ENCODE measurements around the gene ACSS1. TPM values are rescaled to one million over a fixed set of nuclear protein-coding genes. Genes with fewer than 3 reads are reported as not detected.
A peak's percentile ranks its signal among the peaks of the same experiment; 100 is the strongest.
"Not testable (repeated sequence)": the region's sequence is repeated elsewhere in the genome, so short reads cannot be mapped to it uniquely, and the experiment has no call there.

ACSS1 gene
- total RNA-seq, 2 experiments from 2014 or later, result 44.4 TPM

- DNase-seq (peak; percentile 16), ATAC-seq (no peak)
- H3K9me3 Mint-ChIP-seq (ENCODE audit: low read depth), result no peaks in the 10 kb centered on the region
- peaks cover 2% of the 10 kb centered on the region for H3K36me3 Mint-ChIP-seq
- peaks cover 11% of the 10 kb centered on the region for H3K4me1 Mint-ChIP-seq
- no peak overlapping the region for H3K4me3 Mint-ChIP-seq
- no peaks in the 10 kb centered on the region for H3K27me3 Mint-ChIP-seq
- no peak overlapping the region for H3K27ac Mint-ChIP-seq
- CTCF ChIA-PET, result interaction anchor here (1.0 kb wide), 1 partner anchor 52 kb away, joined by 3 read pairs; no protein-coding TSS in a partner anchor
Observed at GRCh38 chr20:25011261-25011660, 46.7 kb downstream of the ACSS1 start.

DNA sequence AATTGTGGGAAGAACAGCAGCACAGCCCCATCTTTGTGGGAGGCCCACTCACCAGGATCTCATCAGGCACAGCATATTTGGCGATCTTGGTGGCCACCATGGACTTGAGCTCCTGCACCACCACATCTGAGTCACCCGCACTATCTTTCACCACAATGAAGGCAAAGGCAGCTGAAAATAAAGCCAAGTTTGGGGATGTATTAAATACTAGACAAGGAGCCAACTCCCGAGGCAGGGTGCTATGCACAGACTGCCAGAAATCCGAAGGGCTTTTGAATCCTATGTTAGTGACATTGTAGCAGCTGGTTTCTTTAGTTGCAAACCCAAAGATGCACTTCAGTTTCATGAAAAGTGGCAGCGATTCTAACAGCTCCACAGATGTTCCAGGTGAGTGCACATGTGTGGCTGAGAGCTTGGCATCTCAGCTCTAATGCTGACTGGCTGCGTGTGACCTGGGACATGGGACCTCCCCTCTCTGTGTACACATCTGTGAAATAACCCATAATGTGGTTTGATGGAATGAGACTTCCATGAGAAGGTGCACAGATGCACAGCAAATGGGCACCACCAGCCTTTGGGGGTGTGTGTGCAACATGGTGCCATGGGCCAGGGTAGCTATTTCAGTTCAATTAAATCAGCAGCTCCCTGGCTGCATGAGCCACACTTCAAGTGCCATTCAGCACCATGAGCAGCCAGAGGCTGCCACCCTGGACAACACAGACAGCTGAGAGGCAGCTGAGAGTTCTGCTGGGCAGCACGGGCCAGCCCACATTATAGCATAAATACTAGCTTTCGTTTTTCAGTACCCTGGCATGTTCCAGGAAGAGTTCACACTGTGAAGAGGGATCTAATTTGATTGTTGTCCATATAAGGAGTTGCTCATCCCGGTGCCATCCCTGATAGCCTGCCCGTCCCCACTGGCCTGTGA lies 48.5 kb downstream of the ACSS1 start:
- Mint-ChIP-seq H3K9me3 (ENCODE audit: low read depth) (no peaks in the 10 kb centered on the region), H3K4me3 (no peak overlapping the region), H3K27me3 (no peaks in the 10 kb centered on the region), H3K4me1 (no peaks in the 10 kb centered on the region), H3K36me3 (peaks cover 2% of the 10 kb centered on the region), H3K27ac (no peak overlapping the region)
- ATAC-seq (no peak), DNase-seq (peak; percentile 32)
- CTCF ChIA-PET, result interaction anchor here (1.1 to 1.5 kb wide), 2 partner anchors 12 to 16 kb away, joined by 3 to 4 read pairs; no protein-coding TSS in a partner anchor

- Mint-ChIP-seq H3K9me3 (ENCODE audit: low read depth) (no peaks in the 10 kb centered on the region), H3K27me3 (no peaks in the 10 kb centered on the region), H3K27ac (no peak overlapping the region), H3K4me3 (no peak overlapping the region), H3K4me1 (no peaks in the 10 kb centered on the region), H3K36me3 (peaks cover 5% of the 10 kb centered on the region)
- ATAC-seq (no peak), DNase-seq (peak; percentile 23)
- CTCF ChIA-PET, result interaction anchor here (1.1 to 1.5 kb wide), 3 partner anchors 12 to 15 kb away, joined by 3 to 4 read pairs (median 3); no protein-coding TSS in a partner anchor
Observed at GRCh38 chr20:25008388-25009217, 49.3 kb downstream of the ACSS1 start.

DNA sequence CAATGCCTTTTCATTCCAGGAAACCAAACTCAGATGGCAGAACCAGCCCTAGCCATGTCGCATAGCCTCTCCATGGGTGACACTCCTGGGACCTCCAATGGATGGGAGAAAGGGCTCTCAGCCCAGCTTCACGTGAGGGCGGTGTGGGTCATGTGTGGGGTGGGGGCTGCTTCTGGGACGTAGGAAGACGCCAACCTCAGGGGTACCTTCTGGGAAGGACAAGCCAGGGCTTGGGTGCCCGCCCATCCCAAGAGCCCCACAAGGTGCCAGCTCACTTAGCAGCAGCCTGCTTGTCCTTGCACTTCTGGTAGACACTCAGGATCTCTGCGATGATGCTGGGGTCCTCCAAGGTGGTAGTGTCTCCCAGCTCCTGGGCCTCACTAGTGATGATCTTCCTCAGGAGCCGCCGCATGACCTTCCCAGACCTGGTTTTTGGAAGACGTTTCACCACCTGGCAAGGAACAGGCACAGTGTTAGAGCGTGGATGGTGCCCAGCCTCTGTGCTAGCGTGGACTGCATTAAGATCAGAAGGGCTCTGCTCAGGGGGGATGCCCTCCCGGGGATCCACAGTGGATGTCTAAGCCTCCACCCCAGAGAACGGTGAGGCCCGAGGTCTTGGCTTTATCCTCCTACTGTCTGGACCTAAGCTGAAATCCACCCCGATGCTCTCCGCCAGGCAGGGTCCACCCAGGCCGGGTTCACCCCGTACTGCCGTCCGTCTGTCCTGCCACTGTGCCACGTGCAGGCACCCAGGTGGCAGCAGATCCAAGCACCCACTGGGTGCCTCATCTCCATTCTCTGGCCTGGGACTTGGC lies 50.2 kb downstream of the ACSS1 start:
- ATAC-seq (no peak), DNase-seq (peak; percentile 34)
- CTCF ChIA-PET, result interaction anchor here (1.0 to 1.5 kb wide), 3 partner anchors 12 to 55 kb away, joined by 3 to 4 read pairs (median 3); no protein-coding TSS in a partner anchor
- H3K36me3 Mint-ChIP-seq, result peaks cover 9% of the 10 kb centered on the region
- H3K4me1 Mint-ChIP-seq, result no peaks in the 10 kb centered on the region
- no peak overlapping the region for H3K4me3 Mint-ChIP-seq
- peaks cover 3% of the 10 kb centered on the region for H3K9me3 Mint-ChIP-seq (ENCODE audit: low read depth)
- H3K27me3 Mint-ChIP-seq, result no peaks in the 10 kb centered on the region
- H3K27ac Mint-ChIP-seq, result no peak overlapping the region

GRCh38 chr20:25006431-25007167 lies 51.3 kb downstream of the ACSS1 start:
- DNase-seq, result peak; percentile 29
- Mint-ChIP-seq H3K9me3 (ENCODE audit: low read depth) (peaks cover 3% of the 10 kb centered on the region), H3K4me1 (no peaks in the 10 kb centered on the region), H3K27ac (no peak overlapping the region), H3K4me3 (no peak overlapping the region), H3K36me3 (peaks cover 12% of the 10 kb centered on the region), H3K27me3 (no peaks in the 10 kb centered on the region)
- no peak for ATAC-seq
- CTCF ChIA-PET, result interaction anchor here (1.0 to 1.7 kb wide), 2 partner anchors 11 to 56 kb away, joined by 3 to 4 read pairs; no protein-coding TSS in a partner anchor

DNA sequence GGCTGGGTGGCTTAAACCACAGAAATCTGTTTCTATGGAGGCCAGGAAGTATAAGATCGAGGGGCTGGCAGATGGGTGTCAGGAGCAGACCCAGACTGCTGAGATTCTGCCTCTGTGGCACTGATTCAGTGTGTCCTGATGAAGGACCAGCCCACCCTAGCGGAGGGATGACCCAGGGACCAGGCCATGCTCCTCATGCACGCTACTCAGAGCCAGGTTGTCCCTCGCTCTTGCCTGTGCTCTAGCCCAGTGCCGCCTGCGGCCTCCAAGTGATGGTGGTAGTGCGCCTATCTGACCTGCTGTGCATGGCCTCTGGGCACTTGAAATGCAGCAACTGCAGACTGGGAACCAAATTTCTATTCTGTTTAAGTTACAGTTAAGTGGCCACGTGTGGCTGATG lies 52.3 kb downstream of the ACSS1 start:
- peaks cover 12% of the 10 kb centered on the region for H3K36me3 Mint-ChIP-seq
- DNase-seq, result peak; percentile 32
- H3K4me3 Mint-ChIP-seq, result no peak overlapping the region
- H3K9me3 Mint-ChIP-seq (ENCODE audit: low read depth), result peaks cover 3% of the 10 kb centered on the region
- no peaks in the 10 kb centered on the region for H3K4me1 Mint-ChIP-seq
- H3K27me3 Mint-ChIP-seq, result no peaks in the 10 kb centered on the region
- ATAC-seq, result no peak
- H3K27ac Mint-ChIP-seq, result no peak overlapping the region
- CTCF ChIA-PET, result interaction anchor here (1.7 kb wide), 1 partner anchor 10 kb away, joined by 4 read pairs; no protein-coding TSS in a partner anchor

GRCh38 chr20:25005220-25005619 lies 52.7 kb downstream of the ACSS1 start:
- no peaks in the 10 kb centered on the region for H3K4me1 Mint-ChIP-seq
- CTCF ChIA-PET, result interaction anchor here (1.3 to 1.7 kb wide), 2 partner anchors 10 kb away, joined by 3 to 4 read pairs; no protein-coding TSS in a partner anchor
- no peak overlapping the region for H3K27ac Mint-ChIP-seq

GRCh38 chr20:25003002-25003401 lies 54.9 kb downstream of the ACSS1 start:
- no peak for ATAC-seq
- Mint-ChIP-seq H3K4me1 (no peaks in the 10 kb centered on the region), H3K4me3 (no peak overlapping the region), H3K27ac (no peak overlapping the region), H3K9me3 (ENCODE audit: low read depth) (peaks cover 3% of the 10 kb centered on the region), H3K36me3 (peaks cover 12% of the 10 kb centered on the region), H3K27me3 (peaks cover 3% of the 10 kb centered on the region)
- CTCF ChIA-PET, result no interaction called here
- DNase-seq, result no peak

More at GRCh38 chr20:25005220-25005619, 52.7 kb downstream of the ACSS1 start:
- Mint-ChIP-seq H3K9me3 (ENCODE audit: low read depth) (peaks cover 3% of the 10 kb centered on the region), H3K27me3 (no peaks in the 10 kb centered on the region), H3K36me3 (peaks cover 12% of the 10 kb centered on the region), H3K4me3 (no peak overlapping the region)
- ATAC-seq (no peak), DNase-seq (peak; percentile 29)

DNA sequence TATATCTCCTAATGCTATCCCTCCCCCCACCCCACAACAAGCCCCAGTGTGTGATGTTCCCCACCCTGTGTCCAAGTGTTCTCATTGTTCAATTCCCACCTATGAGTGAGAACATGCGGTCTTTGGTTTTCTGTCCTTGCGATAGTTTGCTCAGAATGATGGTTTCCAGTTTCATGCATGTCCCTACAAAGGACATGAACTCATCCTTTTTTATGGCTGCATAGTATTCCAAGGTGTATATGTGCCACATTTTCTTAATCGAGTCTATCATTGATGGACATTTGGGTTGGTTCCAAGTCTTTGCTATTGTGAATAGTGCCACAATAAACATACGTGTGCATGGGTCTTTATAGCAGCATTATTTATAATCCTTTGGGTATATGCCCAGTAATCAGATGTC lies 56.6 kb downstream of the ACSS1 start:
- H3K27ac Mint-ChIP-seq; CTCF ChIA-PET; H3K4me1 Mint-ChIP-seq; DNase-seq; ATAC-seq; H3K9me3 Mint-ChIP-seq (ENCODE audit: low read depth); H3K4me3 Mint-ChIP-seq; H3K27me3 Mint-ChIP-seq: not testable (repeated sequence)
- H3K36me3 Mint-ChIP-seq, result peaks cover 10% of the 10 kb centered on the region

DNA sequence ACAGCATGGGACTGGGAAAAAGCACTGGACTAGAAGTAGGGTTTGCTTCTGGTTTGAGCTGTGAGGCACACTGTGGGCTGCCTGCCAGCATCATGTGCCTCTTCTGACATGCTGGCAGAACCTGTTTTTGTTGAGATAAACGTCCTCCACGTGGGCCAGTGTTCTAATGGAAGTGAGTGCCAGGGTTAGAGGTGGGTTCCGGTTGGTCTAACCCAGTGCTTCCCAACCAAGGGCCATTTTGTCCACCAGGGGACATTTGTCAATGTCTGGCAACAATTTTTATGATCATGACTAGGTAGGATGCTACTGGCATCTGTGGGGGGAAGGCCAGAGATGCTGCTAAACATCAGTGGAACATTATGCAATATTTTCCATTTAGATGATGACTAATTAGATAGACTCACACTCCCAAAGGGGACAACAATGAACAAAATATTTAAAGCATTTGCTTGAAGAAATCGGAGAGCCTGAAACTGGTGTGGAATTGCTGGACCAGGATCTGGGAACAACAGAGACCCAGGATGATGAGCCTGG lies 57.6 kb downstream of the ACSS1 start:
- ATAC-seq (no peak), DNase-seq (no peak)
- Mint-ChIP-seq H3K4me3 (no peak overlapping the region), H3K36me3 (peaks cover 10% of the 10 kb centered on the region), H3K9me3 (ENCODE audit: low read depth) (peaks cover 3% of the 10 kb centered on the region), H3K4me1 (no peaks in the 10 kb centered on the region), H3K27ac (peak overlapping the region; percentile 14), H3K27me3 (peaks cover 3% of the 10 kb centered on the region)
- CTCF ChIA-PET, result interaction anchor here (0.9 kb wide), 1 partner anchor 65 kb away, joined by 3 read pairs; no protein-coding TSS in a partner anchor

DNA sequence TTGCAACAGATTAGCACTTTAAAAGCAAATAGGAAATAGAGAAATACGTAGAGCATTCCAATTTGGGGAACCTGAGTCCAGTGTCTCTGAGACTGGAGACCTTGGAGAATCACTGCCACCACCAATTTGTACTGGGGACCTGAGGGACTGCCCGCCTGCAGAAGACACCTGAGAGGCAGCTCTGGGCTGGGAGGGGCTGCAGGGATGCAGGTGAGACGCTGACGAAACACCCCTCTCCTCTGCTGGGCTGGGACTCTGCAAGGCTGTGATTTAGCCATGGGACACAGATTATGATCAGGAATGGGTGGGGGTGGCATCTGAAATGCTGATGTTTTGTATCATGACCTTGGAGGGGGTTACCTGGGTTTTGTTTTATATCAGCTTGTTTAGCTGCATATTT lies 58.4 kb downstream of the ACSS1 start:
- DNase-seq (peak; percentile 37), ATAC-seq (no peak)
- no peak overlapping the region for H3K4me3 Mint-ChIP-seq
- H3K27ac Mint-ChIP-seq, result no peak overlapping the region
- CTCF ChIA-PET, result interaction anchor here (0.9 to 1.4 kb wide), 2 partner anchors 63 to 66 kb away, joined by 3 to 4 read pairs; no protein-coding TSS in a partner anchor
- H3K36me3 Mint-ChIP-seq, result peaks cover 10% of the 10 kb centered on the region
- peaks cover 3% of the 10 kb centered on the region for H3K9me3 Mint-ChIP-seq (ENCODE audit: low read depth)
- peaks cover 3% of the 10 kb centered on the region for H3K4me1 Mint-ChIP-seq
- peaks cover 3% of the 10 kb centered on the region for H3K27me3 Mint-ChIP-seq

Measured in activated CD8-positive, alpha-beta memory T cell treated with anti-CD3 and anti-CD28 coated beads, Interleukin-2, amount 10 ng/mL, durations not matched to agents 7 days and 5 days (primary cell).